ENCODE measurements around the gene MEI1. TPM values are rescaled to one million over a fixed set of nuclear protein-coding genes. Genes with fewer than 3 reads are reported as not detected.

MEI1 gene
- total and polyA plus RNA-seq, 9 of the 15 experiments (the other 6 are each of a cell fraction or from before 2014, with no cell fraction given) = 0.08 to 0.68 (median 0.18) TPM; not detected in 2

- H3K4me3 ChIP-seq = no peak overlapping the region
- DNase-seq (ENCODE audit: extremely low read depth in 1 of 4, low spot score in 3 of 4) (no peak), FAIRE-seq (no peak), ATAC-seq (no peak)
- no peak overlapping the region for H2AFZ ChIP-seq (ENCODE audit: low read depth, low read length)
- 92% methylated on average over 4 of the region's 4 CpGs for WGBS (ENCODE audit: insufficient coverage, low coverage, missing lambda C conversion rate)
- H3K9ac ChIP-seq (ENCODE audit: insufficient read depth in 1 of 2, low read depth in 2 of 2, low read length in 2 of 2) = no peak overlapping the region
- no peaks in the 10 kb centered on the region for H3K27me3 ChIP-seq (ENCODE audit: control insufficient read depth in 2 of 2, insufficient read depth in 2 of 2, low read length in 2 of 2)
- no peaks in the 10 kb centered on the region for H3K9me3 ChIP-seq (replicated peaks; ENCODE audit: control insufficient read depth, insufficient read depth, low read depth, low read length)
- no peak overlapping the region for H3K27ac ChIP-seq (ENCODE audit: extremely low read depth, low read depth, low read length)
- intact Hi-C loops (cut with micrococcal nuclease) = no loop called here
- H3K9me1 ChIP-seq (ENCODE audit: control insufficient read depth, insufficient read depth, low read length) = no peaks in the 10 kb centered on the region
- ChIA-PET CTCF (ENCODE audit: low intra/inter-chr PET ratio) (no interaction called here), POLR2A (interaction anchor here (0.6 kb wide), 1 partner anchor 329 kb away, joined by 3 read pairs; no protein-coding TSS in a partner anchor)
- TF ChIP-seq SRSF7 (optimal IDR thresholded peaks at IDR 0.05; ENCODE audit: low read depth, low read length) (no peak), ZNF384 (IDR thresholded peaks at IDR 0.05; ENCODE audit: low read depth, low read length) (no peak)
- H4K20me1 ChIP-seq (replicated peaks; ENCODE audit: control insufficient read depth, insufficient read depth, low read length) = no peaks in the 10 kb centered on the region
- peaks cover 0 to 10% of the 10 kb centered on the region in 2 experiments; a peak in 3 of 5 replicates for H3K4me1 ChIP-seq (replicated peaks in 1 of 2; ENCODE audit: control insufficient read depth in 2 of 2, insufficient read depth in 2 of 2, low read length in 2 of 2)
- H3K36me3 ChIP-seq (ENCODE audit: control insufficient read depth, insufficient read depth, low read length) = peaks cover 43% of the 10 kb centered on the region; the same call in 2 of the 3 replicates
- BruUV-seq (replicated peaks) = no TSS peak
- in situ Hi-C loops (cut with MboI) = no loop called here
- no peak overlapping the region for H3K4me2 ChIP-seq (ENCODE audit: insufficient read depth, low read length)
- H3K79me2 ChIP-seq (ENCODE audit: control insufficient read depth, insufficient read depth, low read length) = no peaks in the 10 kb centered on the region
These were observed 120.0 kb downstream of the MEI1 start for GRCh38 chr22:41819257-41819656.

- H3K4me2 ChIP-seq (ENCODE audit: insufficient read depth, low read length) = no peak overlapping the region
- DNase-seq (ENCODE audit: extremely low read depth in 1 of 4, low spot score in 3 of 4) (no peak), ATAC-seq (no peak), FAIRE-seq (no peak)
- H2AFZ ChIP-seq (ENCODE audit: low read depth, low read length) = no peak overlapping the region
- in situ Hi-C loops (cut with MboI) (no loop called here), intact Hi-C loops (cut with micrococcal nuclease) (loop anchor here (5.0 kb wide), 1 partner anchor 122 kb away; no protein-coding TSS in a partner anchor)
- ChIA-PET POLR2A (interaction anchor here (1.1 kb wide), 1 partner anchor 12 kb away, joined by 4 read pairs; no protein-coding TSS in a partner anchor), CTCF (ENCODE audit: low intra/inter-chr PET ratio) (no interaction called here)
- H3K27ac ChIP-seq (ENCODE audit: extremely low read depth, low read depth, low read length) = no peak overlapping the region
- WGBS (ENCODE audit: insufficient coverage, low coverage, missing lambda C conversion rate) = 42% methylated on average over 3 of the region's 5 CpGs
- TF ChIP-seq TRIM28 (IDR thresholded peaks at IDR 0.05) (no peak), C11orf30 (IDR thresholded peaks at IDR 0.05; ENCODE audit: low read depth) (peak; percentile 50; the same call in 1 of the 2 replicates), ILK (tag; IDR thresholded peaks at IDR 0.05; ENCODE audit: borderline replicate concordance, low read depth) (no peak), ELF4 (CRISPR knock-in tag; IDR thresholded peaks at IDR 0.05) (no peak), ZEB2 (IDR thresholded peaks at IDR 0.05) (no peak), MAZ (CRISPR knock-in tag; conservative IDR thresholded peaks at IDR 0.05 in 1 of 2, IDR thresholded peaks at IDR 0.05 in 1 of 2) (no peak), ZNF316 (IDR thresholded peaks at IDR 0.05) (peak; percentile 70)
- H3K4me3 ChIP-seq = no peak overlapping the region
- H3K9me3 ChIP-seq (replicated peaks; ENCODE audit: control insufficient read depth, insufficient read depth, low read depth, low read length) = no peaks in the 10 kb centered on the region
- no peak overlapping the region; a peak in 1 of 4 replicates for H3K9ac ChIP-seq (ENCODE audit: insufficient read depth in 1 of 2, low read depth in 2 of 2, low read length in 2 of 2)
- no TSS peak for BruUV-seq (replicated peaks)
- H3K9me1 ChIP-seq (ENCODE audit: control insufficient read depth, insufficient read depth, low read length) = no peaks in the 10 kb centered on the region
- H4K20me1 ChIP-seq (replicated peaks; ENCODE audit: control insufficient read depth, insufficient read depth, low read length) = no peaks in the 10 kb centered on the region
- H3K36me3 ChIP-seq (ENCODE audit: control insufficient read depth, insufficient read depth, low read length) = peaks cover 37% of the 10 kb centered on the region; the same call in 2 of the 3 replicates
- peaks cover 4 to 16% of the 10 kb centered on the region in 2 experiments; a peak in 3 of 5 replicates for H3K4me1 ChIP-seq (replicated peaks in 1 of 2; ENCODE audit: control insufficient read depth in 2 of 2, insufficient read depth in 2 of 2, low read length in 2 of 2)
- no peaks in the 10 kb centered on the region for H3K79me2 ChIP-seq (ENCODE audit: control insufficient read depth, insufficient read depth, low read length)
- H3K27me3 ChIP-seq (ENCODE audit: control insufficient read depth in 2 of 2, insufficient read depth in 2 of 2, low read length in 2 of 2) = no peaks in the 10 kb centered on the region
These were observed 121.1 kb downstream of the MEI1 start for GRCh38 chr22:41820447-41820846.

Measured in K562 (cell line).